HEK293 (cell line): ENCODE measurements around the gene CHKA.

Source experiments
- MZF1 ChIP-seq: fragments of 450-650 bp; formaldehyde crosslinking; IDR thresholded peaks from 2 replicates; pipeline ENCODE4 v1.5.1; 2017; ENCODE audit warnings: missing biosample characterization, missing genetic modification characterization, borderline replicate concordance
- SETDB1 ChIP-seq: IDR thresholded peaks from one replicate; pipeline ENCODE4 v1.6.1; 2017; ENCODE audit warnings: mild to moderate bottlenecking, low read length, moderate library complexity, mixed read lengths; ENCODE audit not compliant: insufficient read length
- YY1 ChIP-seq: fragments of 450-650 bp; formaldehyde crosslinking; IDR thresholded peaks from 2 replicates; pipeline ENCODE4 v1.5.1; 2018; ENCODE audit warnings: missing biosample characterization, missing genetic modification characterization
- ZIC2 ChIP-seq: fragments of 450-650 bp; formaldehyde crosslinking; IDR thresholded peaks from 2 replicates; pipeline ENCODE4 v1.5.1; 2016; ENCODE audit warnings: missing biosample characterization, missing genetic modification characterization
- ZNF214 ChIP-seq: fragments of 450-650 bp; formaldehyde crosslinking; IDR thresholded peaks from 2 replicates; pipeline ENCODE4 v1.5.1; 2017; ENCODE audit warnings: missing biosample characterization, mild to moderate bottlenecking, missing genetic modification characterization, borderline replicate concordance
- ZNF514 ChIP-seq: fragments of 450-650 bp; formaldehyde crosslinking; IDR thresholded peaks from 2 replicates; pipeline ENCODE4 v1.5.1; 2016; ENCODE audit warnings: missing biosample characterization, missing genetic modification characterization
- TF ChIP-seq, protein P1 (sequence below): fragments of 450-650 bp; formaldehyde crosslinking; IDR thresholded peaks from 2 replicates; pipeline ENCODE4 v1.5.1; 2016; ENCODE audit warnings: missing biosample characterization, missing genetic modification characterization

DNA sequence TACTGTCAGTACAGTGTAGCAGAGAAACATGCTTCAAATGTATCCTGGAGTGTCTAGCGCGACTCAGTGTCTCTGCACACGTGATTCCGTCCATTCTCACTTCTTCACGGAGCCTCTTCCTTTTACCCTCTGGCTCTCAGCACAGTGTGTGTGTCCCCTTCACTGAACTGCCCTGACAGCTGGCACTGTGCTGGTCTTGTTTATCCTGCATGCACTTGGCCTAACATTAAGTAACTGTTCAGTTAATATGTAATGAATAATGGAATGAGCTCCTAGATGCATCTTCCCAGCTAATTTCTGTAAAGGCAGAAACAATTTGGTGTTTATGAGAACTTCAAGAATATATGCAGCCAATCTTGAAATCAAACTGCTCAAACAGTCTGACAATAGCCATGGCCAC lies 47.5 kb upstream of the CHKA start:
- TF ChIP-seq, protein P1, sequence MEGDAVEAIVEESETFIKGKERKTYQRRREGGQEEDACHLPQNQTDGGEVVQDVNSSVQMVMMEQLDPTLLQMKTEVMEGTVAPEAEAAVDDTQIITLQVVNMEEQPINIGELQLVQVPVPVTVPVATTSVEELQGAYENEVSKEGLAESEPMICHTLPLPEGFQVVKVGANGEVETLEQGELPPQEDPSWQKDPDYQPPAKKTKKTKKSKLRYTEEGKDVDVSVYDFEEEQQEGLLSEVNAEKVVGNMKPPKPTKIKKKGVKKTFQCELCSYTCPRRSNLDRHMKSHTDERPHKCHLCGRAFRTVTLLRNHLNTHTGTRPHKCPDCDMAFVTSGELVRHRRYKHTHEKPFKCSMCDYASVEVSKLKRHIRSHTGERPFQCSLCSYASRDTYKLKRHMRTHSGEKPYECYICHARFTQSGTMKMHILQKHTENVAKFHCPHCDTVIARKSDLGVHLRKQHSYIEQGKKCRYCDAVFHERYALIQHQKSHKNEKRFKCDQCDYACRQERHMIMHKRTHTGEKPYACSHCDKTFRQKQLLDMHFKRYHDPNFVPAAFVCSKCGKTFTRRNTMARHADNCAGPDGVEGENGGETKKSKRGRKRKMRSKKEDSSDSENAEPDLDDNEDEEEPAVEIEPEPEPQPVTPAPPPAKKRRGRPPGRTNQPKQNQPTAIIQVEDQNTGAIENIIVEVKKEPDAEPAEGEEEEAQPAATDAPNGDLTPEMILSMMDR (tag by site-specific recombination) = no peak
- no peak for TF ChIP-seq ZIC2 (tag by site-specific recombination)
- no peak for TF ChIP-seq YY1 (tag by site-specific recombination)
- no peak for TF ChIP-seq ZNF214 (tag by site-specific recombination)
- no peak for TF ChIP-seq SETDB1
- TF ChIP-seq MZF1 (tag by site-specific recombination) = no peak
- no peak for TF ChIP-seq ZNF514 (tag by site-specific recombination)
